ENCODE data around the gene PRIM1. TPM values are rescaled to one million over a fixed set of nuclear protein-coding genes. Genes with fewer than 3 reads are reported as not detected.

PRIM1 gene
- total and polyA plus RNA-seq, 2 of the 13 experiments (the other 11 are each of a cell fraction or from before 2014, with no cell fraction given) = 30.0 to 47.3 TPM

DNA sequence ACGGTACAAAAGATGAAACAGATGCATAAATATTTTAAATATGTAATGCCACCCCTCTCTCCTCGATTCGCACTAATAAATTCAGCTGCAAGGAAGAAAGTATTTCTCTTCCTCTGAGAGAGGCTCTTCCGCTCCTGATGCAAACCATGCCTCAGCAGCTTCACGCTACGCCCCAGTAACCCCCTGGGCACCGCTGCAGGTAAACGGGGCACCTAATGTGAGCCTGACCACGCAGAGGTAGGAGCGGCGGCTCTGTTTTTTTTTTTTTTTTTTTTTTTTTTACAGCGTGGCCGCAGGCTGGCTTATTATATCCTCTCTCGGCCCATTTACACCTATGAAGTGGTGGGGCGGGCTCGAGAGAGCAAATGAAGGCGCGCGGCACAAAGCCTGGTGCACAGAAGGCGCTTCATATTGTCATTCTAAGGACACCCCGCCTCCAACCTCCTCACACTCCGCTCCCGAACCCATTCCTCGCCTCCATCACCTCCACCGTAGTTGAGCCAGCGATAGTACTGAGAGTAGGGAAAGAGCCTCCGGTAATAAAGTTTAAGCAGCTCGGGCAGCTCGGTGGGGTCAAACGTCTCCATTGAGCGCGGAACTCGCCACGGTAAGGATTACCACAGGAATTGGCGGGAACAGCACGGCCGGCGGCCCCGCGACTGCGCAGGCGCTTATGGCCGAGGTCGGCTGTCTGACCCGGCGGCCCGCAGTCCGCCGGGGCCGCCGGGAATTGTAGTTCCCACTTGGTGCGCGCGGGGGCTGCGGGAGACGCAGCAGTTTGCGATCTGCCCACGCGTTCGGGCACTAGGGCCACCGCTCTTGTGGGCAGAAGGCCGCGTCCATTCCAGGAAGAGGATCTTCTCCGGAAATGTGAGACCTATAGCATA, at the start of gene PRIM1 (continued):
- TF ChIP-seq ARID3A (IDR thresholded peaks at IDR 0.05; ENCODE audit: low read depth, low read length) (no peak), ZNF615 (CRISPR knock-in tag; IDR thresholded peaks at IDR 0.05; ENCODE audit: borderline replicate concordance) (no peak), THRA (CRISPR knock-in tag; IDR thresholded peaks at IDR 0.05; ENCODE audit: borderline replicate concordance) (0 out of 2 replicates have a peak, but pooled peaks have one; percentile 6), ETV5 (CRISPR knock-in tag; IDR thresholded peaks at IDR 0.05; ENCODE audit: borderline replicate concordance) (no peak), HNF1B (CRISPR knock-in tag; IDR thresholded peaks at IDR 0.05) (peak; percentile 59; the same call in 1 of the 2 replicates), ZNF160 (CRISPR knock-in tag; IDR thresholded peaks at IDR 0.05) (no peak), NR1H2 (CRISPR knock-in tag; IDR thresholded peaks at IDR 0.05; ENCODE audit: borderline replicate concordance, low read depth) (no peak), IKZF4 (CRISPR knock-in tag; IDR thresholded peaks at IDR 0.05; ENCODE audit: borderline replicate concordance, low read depth, not compliant biosample characterization) (no peak), ZNF383 (CRISPR knock-in tag; IDR thresholded peaks at IDR 0.05; ENCODE audit: borderline replicate concordance) (no peak), ZBTB1 (CRISPR knock-in tag; IDR thresholded peaks at IDR 0.05; ENCODE audit: borderline replicate concordance) (no peak), ZNF180 (CRISPR knock-in tag; IDR thresholded peaks at IDR 0.05; ENCODE audit: borderline replicate concordance, low read depth) (no peak)
- TF ChIP-seq, protein P1, sequence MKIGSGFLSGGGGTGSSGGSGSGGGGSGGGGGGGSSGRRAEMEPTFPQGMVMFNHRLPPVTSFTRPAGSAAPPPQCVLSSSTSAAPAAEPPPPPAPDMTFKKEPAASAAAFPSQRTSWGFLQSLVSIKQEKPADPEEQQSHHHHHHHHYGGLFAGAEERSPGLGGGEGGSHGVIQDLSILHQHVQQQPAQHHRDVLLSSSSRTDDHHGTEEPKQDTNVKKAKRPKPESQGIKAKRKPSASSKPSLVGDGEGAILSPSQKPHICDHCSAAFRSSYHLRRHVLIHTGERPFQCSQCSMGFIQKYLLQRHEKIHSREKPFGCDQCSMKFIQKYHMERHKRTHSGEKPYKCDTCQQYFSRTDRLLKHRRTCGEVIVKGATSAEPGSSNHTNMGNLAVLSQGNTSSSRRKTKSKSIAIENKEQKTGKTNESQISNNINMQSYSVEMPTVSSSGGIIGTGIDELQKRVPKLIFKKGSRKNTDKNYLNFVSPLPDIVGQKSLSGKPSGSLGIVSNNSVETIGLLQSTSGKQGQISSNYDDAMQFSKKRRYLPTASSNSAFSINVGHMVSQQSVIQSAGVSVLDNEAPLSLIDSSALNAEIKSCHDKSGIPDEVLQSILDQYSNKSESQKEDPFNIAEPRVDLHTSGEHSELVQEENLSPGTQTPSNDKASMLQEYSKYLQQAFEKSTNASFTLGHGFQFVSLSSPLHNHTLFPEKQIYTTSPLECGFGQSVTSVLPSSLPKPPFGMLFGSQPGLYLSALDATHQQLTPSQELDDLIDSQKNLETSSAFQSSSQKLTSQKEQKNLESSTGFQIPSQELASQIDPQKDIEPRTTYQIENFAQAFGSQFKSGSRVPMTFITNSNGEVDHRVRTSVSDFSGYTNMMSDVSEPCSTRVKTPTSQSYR (CRISPR knock-in tag; IDR thresholded peaks at IDR 0.05; ENCODE audit: borderline replicate concordance) = peak; percentile 17; the same call in 1 of the 2 replicates
- TF ChIP-seq, protein P2, sequence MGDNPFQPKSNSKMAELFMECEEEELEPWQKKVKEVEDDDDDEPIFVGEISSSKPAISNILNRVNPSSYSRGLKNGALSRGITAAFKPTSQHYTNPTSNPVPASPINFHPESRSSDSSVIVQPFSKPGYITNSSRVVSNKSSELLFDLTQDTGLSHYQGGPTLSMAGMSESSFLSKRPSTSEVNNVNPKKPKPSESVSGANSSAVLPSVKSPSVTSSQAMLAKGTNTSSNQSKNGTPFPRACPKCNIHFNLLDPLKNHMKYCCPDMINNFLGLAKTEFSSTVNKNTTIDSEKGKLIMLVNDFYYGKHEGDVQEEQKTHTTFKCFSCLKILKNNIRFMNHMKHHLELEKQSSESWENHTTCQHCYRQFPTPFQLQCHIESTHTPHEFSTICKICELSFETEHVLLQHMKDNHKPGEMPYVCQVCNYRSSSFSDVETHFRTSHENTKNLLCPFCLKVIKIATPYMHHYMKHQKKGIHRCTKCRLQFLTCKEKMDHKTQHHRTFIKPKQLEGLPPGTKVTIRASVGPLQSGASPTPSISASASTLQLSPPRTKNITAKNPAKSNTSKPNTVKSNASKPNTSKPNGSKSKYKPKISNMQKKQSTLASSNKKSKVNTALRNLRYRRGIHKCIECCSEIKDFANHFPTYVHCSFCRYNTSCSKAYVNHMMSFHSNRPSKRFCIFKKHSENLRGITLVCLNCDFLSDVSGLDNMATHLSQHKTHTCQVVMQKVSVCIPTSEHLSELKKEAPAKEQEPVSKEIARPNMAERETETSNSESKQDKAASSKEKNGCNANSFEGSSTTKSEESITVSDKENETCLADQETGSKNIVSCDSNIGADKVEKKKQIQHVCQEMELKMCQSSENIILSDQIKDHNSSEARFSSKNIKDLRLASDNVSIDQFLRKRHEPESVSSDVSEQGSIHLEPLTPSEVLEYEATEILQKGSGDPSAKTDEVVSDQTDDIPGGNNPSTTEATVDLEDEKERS (CRISPR knock-in tag; IDR thresholded peaks at IDR 0.05) = no peak
- TF ChIP-seq, protein P3, sequence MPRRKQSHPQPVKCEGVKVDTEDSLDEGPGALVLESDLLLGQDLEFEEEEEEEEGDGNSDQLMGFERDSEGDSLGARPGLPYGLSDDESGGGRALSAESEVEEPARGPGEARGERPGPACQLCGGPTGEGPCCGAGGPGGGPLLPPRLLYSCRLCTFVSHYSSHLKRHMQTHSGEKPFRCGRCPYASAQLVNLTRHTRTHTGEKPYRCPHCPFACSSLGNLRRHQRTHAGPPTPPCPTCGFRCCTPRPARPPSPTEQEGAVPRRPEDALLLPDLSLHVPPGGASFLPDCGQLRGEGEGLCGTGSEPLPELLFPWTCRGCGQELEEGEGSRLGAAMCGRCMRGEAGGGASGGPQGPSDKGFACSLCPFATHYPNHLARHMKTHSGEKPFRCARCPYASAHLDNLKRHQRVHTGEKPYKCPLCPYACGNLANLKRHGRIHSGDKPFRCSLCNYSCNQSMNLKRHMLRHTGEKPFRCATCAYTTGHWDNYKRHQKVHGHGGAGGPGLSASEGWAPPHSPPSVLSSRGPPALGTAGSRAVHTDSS (CRISPR knock-in tag; conservative IDR thresholded peaks at IDR 0.05) = no peak
